ENCODE measurements around the gene IMPDH2. TPM values are rescaled to one million over a fixed set of nuclear protein-coding genes. Genes with fewer than 3 reads are reported as not detected.

The IMPDH2 gene
- total and polyA plus RNA-seq, 2 of the 8 experiments (the other 6 are each of a cell fraction or from before 2014, with no cell fraction given) = 374 to 409 TPM

GRCh38 chr3:49007068-49007770 is 22.0 kb downstream of the IMPDH2 start, which contains the start of gene WDR6 (continued):
- TF ChIP-seq CHD7 (IDR thresholded peaks at IDR 0.05; ENCODE audit: insufficient replicate concordance, low read length) (no peak), RAD21 (IDR thresholded peaks at IDR 0.05 in 1 of 2, conservative IDR thresholded peaks at IDR 0.05 in 1 of 2; ENCODE audit: low read depth in 2 of 2, low read length in 2 of 2) (no peak), SUZ12 (IDR thresholded peaks at IDR 0.05; ENCODE audit: low read length) (no peak), SIRT6 (IDR thresholded peaks at IDR 0.05; ENCODE audit: low read length) (no peak), POLR2AphosphoS5 (IDR thresholded peaks at IDR 0.05; ENCODE audit: low read depth, low read length) (peak; percentile 97), ATF3 (IDR thresholded peaks at IDR 0.05; ENCODE audit: insufficient read depth, low read depth, low read length) (peak; percentile 91), BRCA1 (IDR thresholded peaks at IDR 0.05; ENCODE audit: low read depth, low read length) (peak; percentile 90), TAF7 (optimal IDR thresholded peaks at IDR 0.05; ENCODE audit: borderline replicate concordance, low read depth, low read length) (peak; percentile 70), ZNF274 (IDR thresholded peaks at IDR 0.05; ENCODE audit: borderline replicate concordance, extremely low read depth, low read length) (no peak), HDAC6 (IDR thresholded peaks at IDR 0.05; ENCODE audit: low read depth, low read length) (no peak)

All from H1 (cell line).